CD8-positive, alpha-beta memory T cell (primary cell): ENCODE results near the gene EXTL1. TPM values are rescaled to one million over a fixed set of nuclear protein-coding genes. Genes with fewer than 3 reads are reported as not detected.
A peak's percentile ranks its signal among the peaks of the same experiment; 100 is the strongest.

ENCODE experiments used
- CTCF ChIA-PET: fragments of 350-600 bp; sonication (Branson Sonifier 250); formaldehyde crosslinking; loops from one replicate; lab custom pipeline; 2021; ENCODE audit warnings: antibody characterized with exemption; lab: Charles Lee
- POLR2A ChIA-PET: fragments of 350-600 bp; sonication (Branson Sonifier 250); formaldehyde crosslinking; loops from one replicate; lab custom pipeline; 2021; ENCODE audit warnings: antibody characterized with exemption; lab: Charles Lee
- DNase-seq, 5 donors: peaks; one replicate each; pipeline versions ENCODE4 v3.0.0 to v3.0.0-alpha.2; 2020 to 2022; ENCODE audit warnings: mixed read lengths in 1 of 5
- H3K27ac ChIP-seq: one replicate; pipeline ENCODE4 v1.7.0; 2013; ENCODE audit warnings: low read depth, mild to moderate bottlenecking, low read length, moderate library complexity
- H3K27me3 ChIP-seq: 2 replicates; pipeline ENCODE4 v1.7.0; 2013; ENCODE audit warnings: low read length, mild to moderate bottlenecking; ENCODE audit not compliant: insufficient read depth, poor library complexity, severe bottlenecking
- H3K36me3 ChIP-seq: 2 replicates; pipeline ENCODE4 v1.7.0; 2013; ENCODE audit warnings: mild to moderate bottlenecking, low read length, moderate library complexity; ENCODE audit not compliant: insufficient read depth
- H3K4me1 ChIP-seq: 2 replicates; pipeline ENCODE4 v1.7.0; 2013; ENCODE audit warnings: mild to moderate bottlenecking, low read length, moderate library complexity; ENCODE audit not compliant: insufficient read depth
- H3K4me3 ChIP-seq: 2 replicates; pipeline ENCODE4 v1.7.0; 2013; ENCODE audit warnings: mild to moderate bottlenecking, low read length
- H3K9me3 ChIP-seq: 2 replicates; pipeline ENCODE4 v1.7.0; 2013; ENCODE audit warnings: mild to moderate bottlenecking, low read length
- H3K27ac Mint-ChIP-seq, 8 donors: one replicate each; pipeline ENCODE4 v1.8.0; 2020 to 2021; ENCODE audit warnings: mixed read lengths in 8 of 8, mild to moderate bottlenecking in 6 of 8, inconsistent platforms in 3 of 8, moderate library complexity in 3 of 8
- H3K27me3 Mint-ChIP-seq, 2 donors: one replicate each; pipeline ENCODE4 v1.8.0; 2020 to 2021; ENCODE audit warnings: mixed read lengths in 2 of 2, mild to moderate bottlenecking in 1 of 2, moderate library complexity in 1 of 2
- H3K36me3 Mint-ChIP-seq, 3 donors: one replicate each; pipeline ENCODE4 v1.8.0; 2020 to 2021; ENCODE audit warnings: mixed read lengths in 3 of 3, inconsistent platforms in 1 of 3, mild to moderate bottlenecking in 1 of 3
- H3K4me1 Mint-ChIP-seq, 3 donors: one replicate each; pipeline ENCODE4 v1.8.0; 2020 to 2021; ENCODE audit warnings: mixed read lengths in 3 of 3, inconsistent platforms in 1 of 3, mild to moderate bottlenecking in 1 of 3
- H3K4me3 Mint-ChIP-seq, 7 donors: one replicate each; pipeline ENCODE4 v1.8.0; 2020 to 2021; ENCODE audit warnings: mixed read lengths in 7 of 7, mild to moderate bottlenecking in 6 of 7, moderate library complexity in 4 of 7, inconsistent platforms in 2 of 7
- H3K9me3 Mint-ChIP-seq, 5 donors: one replicate each; pipeline ENCODE4 v1.8.0; 2020 to 2022; ENCODE audit warnings: mixed read lengths in 5 of 5, mild to moderate bottlenecking in 3 of 5, moderate library complexity in 2 of 5, inconsistent platforms in 1 of 5
- polyA plus RNA-seq: library from polyadenylated mRNA; unstranded; fragments of 300-500 nt; fragmentation: Illumina TruSeq; gene quantifications from one replicate; pipeline ENCODE4 v1.2.3, GENCODE V29; 2021
- total RNA-seq, 2 experiments: library from RNA; stranded (reverse); gene quantifications; one replicate each; pipeline ENCODE4 v1.2.3, GENCODE V29; 2021

The EXTL1 gene
- total and polyA plus RNA-seq, 3 experiments from 2014 or later = not detected

GRCh38 chr1:26059906-26060305 lies 38.3 kb downstream of the EXTL1 start:
- Histone ChIP-seq H3K9me3 (no peaks in the 10 kb centered on the region), H3K4me3 (no peak overlapping the region), H3K27ac (no peak overlapping the region), H3K36me3 (no peaks in the 10 kb centered on the region), H3K27me3 (peaks cover 9% of the 10 kb centered on the region), H3K4me1 (no peaks in the 10 kb centered on the region)
- Mint-ChIP-seq H3K4me1 (no peaks in the 10 kb centered on the region), H3K9me3 (no peaks in the 10 kb centered on the region), H3K4me3 (no peak overlapping the region), H3K36me3 (no peaks in the 10 kb centered on the region), H3K27me3 (peaks cover 19 to 50% of the 10 kb centered on the region in 2 donors), H3K27ac (no peak overlapping the region)
- no peak for DNase-seq
- ChIA-PET CTCF (no interaction called here), POLR2A (no interaction called here)

- no peak overlapping the region for H3K27ac Mint-ChIP-seq
- Histone ChIP-seq H3K9me3 (no peaks in the 10 kb centered on the region), H3K4me3 (no peak overlapping the region), H3K27me3 (peaks cover 9% of the 10 kb centered on the region), H3K27ac (peak overlapping the region; percentile 9), H3K4me1 (no peaks in the 10 kb centered on the region), H3K36me3 (no peaks in the 10 kb centered on the region)
- POLR2A ChIA-PET = no interaction called here
- no peaks in the 10 kb centered on the region for H3K9me3 Mint-ChIP-seq
- H3K4me1 Mint-ChIP-seq = no peaks in the 10 kb centered on the region
- CTCF ChIA-PET = no interaction called here
- peaks cover 18 to 48% of the 10 kb centered on the region in 2 donors for H3K27me3 Mint-ChIP-seq
- no peaks in the 10 kb centered on the region for H3K36me3 Mint-ChIP-seq
- H3K4me3 Mint-ChIP-seq = no peak overlapping the region
- no peak for DNase-seq
Measured at GRCh38 chr1:26060832-26061574, 39.4 kb downstream of the EXTL1 start.

- Mint-ChIP-seq H3K4me3 (no peak overlapping the region), H3K27ac (no peak overlapping the region), H3K27me3 (peaks cover 7 to 51% of the 10 kb centered on the region in 2 donors), H3K9me3 (no peaks in the 10 kb centered on the region), H3K4me1 (no peaks in the 10 kb centered on the region), H3K36me3 (no peaks in the 10 kb centered on the region)
- POLR2A ChIA-PET = no interaction called here
- Histone ChIP-seq H3K4me1 (no peaks in the 10 kb centered on the region), H3K9me3 (no peaks in the 10 kb centered on the region), H3K27me3 (peaks cover 4% of the 10 kb centered on the region), H3K27ac (no peak overlapping the region), H3K36me3 (no peaks in the 10 kb centered on the region), H3K4me3 (no peak overlapping the region)
- CTCF ChIA-PET = no interaction called here
- no peak for DNase-seq
Measured at GRCh38 chr1:26064553-26064952, 43.0 kb downstream of the EXTL1 start.

GRCh38 chr1:26066160-26066559 lies 44.6 kb downstream of the EXTL1 start:
- H3K27ac Mint-ChIP-seq = no peak overlapping the region
- H3K4me3 Mint-ChIP-seq = no peak overlapping the region
- Histone ChIP-seq H3K4me3 (no peak overlapping the region), H3K4me1 (no peaks in the 10 kb centered on the region), H3K27me3 (no peaks in the 10 kb centered on the region), H3K27ac (no peak overlapping the region), H3K9me3 (no peaks in the 10 kb centered on the region), H3K36me3 (no peaks in the 10 kb centered on the region)
- DNase-seq = no peak
- peaks cover 5 to 48% of the 10 kb centered on the region in 2 donors for H3K27me3 Mint-ChIP-seq
- H3K4me1 Mint-ChIP-seq = no peaks in the 10 kb centered on the region
- ChIA-PET POLR2A (no interaction called here), CTCF (interaction anchor here (1.2 kb wide), 1 partner anchor 171 kb away, joined by 4 read pairs; no protein-coding TSS in a partner anchor)
- H3K36me3 Mint-ChIP-seq = no peaks in the 10 kb centered on the region
- no peaks in the 10 kb centered on the region for H3K9me3 Mint-ChIP-seq

- Histone ChIP-seq H3K9me3 (no peaks in the 10 kb centered on the region), H3K27me3 (no peaks in the 10 kb centered on the region), H3K4me1 (no peaks in the 10 kb centered on the region), H3K36me3 (no peaks in the 10 kb centered on the region), H3K4me3 (no peak overlapping the region), H3K27ac (peak overlapping the region; percentile 16)
- no peak for DNase-seq
- H3K9me3 Mint-ChIP-seq = no peaks in the 10 kb centered on the region
- peaks cover 6 to 49% of the 10 kb centered on the region in 2 donors for H3K27me3 Mint-ChIP-seq
- CTCF ChIA-PET = interaction anchor here (1.2 kb wide), 1 partner anchor 172 kb away, joined by 4 read pairs; no protein-coding TSS in a partner anchor
- H3K4me1 Mint-ChIP-seq = no peaks in the 10 kb centered on the region
- H3K4me3 Mint-ChIP-seq = no peak overlapping the region
- no peaks in the 10 kb centered on the region for H3K36me3 Mint-ChIP-seq
- H3K27ac Mint-ChIP-seq = no peak overlapping the region
- POLR2A ChIA-PET = no interaction called here
Measured at GRCh38 chr1:26066857-26067256, 45.3 kb downstream of the EXTL1 start.

- DNase-seq = no peak
- H3K4me1 Mint-ChIP-seq = no peaks in the 10 kb centered on the region
- H3K27ac Mint-ChIP-seq = no peak within 1 kb of the TSS
- CTCF ChIA-PET = interaction anchor here (1.2 kb wide), 1 partner anchor 172 kb away, joined by 4 read pairs; no protein-coding TSS in a partner anchor
- Histone ChIP-seq H3K4me3 (no peak within 1 kb of the TSS), H3K4me1 (no peaks in the 10 kb centered on the region), H3K9me3 (no peaks in the 10 kb centered on the region), H3K27me3 (no peaks in the 10 kb centered on the region), H3K36me3 (no peaks in the 10 kb centered on the region), H3K27ac (peak within 1 kb of the TSS; percentile 16)
- POLR2A ChIA-PET = no interaction called here
- no peak within 1 kb of the TSS for H3K4me3 Mint-ChIP-seq
- no peaks in the 10 kb centered on the region for H3K9me3 Mint-ChIP-seq
- peaks cover 12 to 55% of the 10 kb centered on the region in 2 donors for H3K27me3 Mint-ChIP-seq
- H3K36me3 Mint-ChIP-seq = no peaks in the 10 kb centered on the region
Measured at GRCh38 chr1:26067432-26067911, 45.9 kb downstream of the EXTL1 start, which contains the start of gene TRIM63. TRIM63 (minus strand) TSS chr1:26067630; CDS start chr1:26067494, 136 bp downstream.

- Mint-ChIP-seq H3K27me3 (peaks cover 19 to 56% of the 10 kb centered on the region in 2 donors), H3K27ac (no peak overlapping the region), H3K36me3 (no peaks in the 10 kb centered on the region), H3K4me1 (no peaks in the 10 kb centered on the region), H3K4me3 (no peak overlapping the region), H3K9me3 (no peaks in the 10 kb centered on the region)
- Histone ChIP-seq H3K4me3 (no peak overlapping the region), H3K4me1 (no peaks in the 10 kb centered on the region), H3K27ac (peak overlapping the region; percentile 40), H3K27me3 (no peaks in the 10 kb centered on the region), H3K36me3 (no peaks in the 10 kb centered on the region), H3K9me3 (no peaks in the 10 kb centered on the region)
- POLR2A ChIA-PET = no interaction called here
- CTCF ChIA-PET = interaction anchor here (1.2 kb wide), 1 partner anchor 87 kb away, joined by 3 read pairs; no protein-coding TSS in a partner anchor
- no peak for DNase-seq
Measured at GRCh38 chr1:26069941-26070295, 48.3 kb downstream of the EXTL1 start.

- Mint-ChIP-seq H3K4me1 (peaks cover 0 to 1% (median 0%) of the 10 kb centered on the region in 3 donors), H3K9me3 (no peaks in the 10 kb centered on the region), H3K27me3 (peaks cover 19 to 58% of the 10 kb centered on the region in 2 donors), H3K4me3 (no peak overlapping the region), H3K27ac (no peak overlapping the region), H3K36me3 (no peaks in the 10 kb centered on the region)
- Histone ChIP-seq H3K4me3 (no peak overlapping the region), H3K27ac (peak overlapping the region; percentile 40), H3K4me1 (no peaks in the 10 kb centered on the region), H3K27me3 (peaks cover 2% of the 10 kb centered on the region), H3K36me3 (no peaks in the 10 kb centered on the region), H3K9me3 (no peaks in the 10 kb centered on the region)
- ChIA-PET POLR2A (no interaction called here), CTCF (interaction anchor here (1.0 to 1.2 kb wide), 2 partner anchors 34 to 87 kb away, joined by 3 read pairs; no protein-coding TSS in a partner anchor)
- DNase-seq = no peak
Measured at GRCh38 chr1:26070296-26070962, 48.9 kb downstream of the EXTL1 start.
